Body of pancreas (tissue), 4 donors: ENCODE measurements around the gene PYM1.

Experiments used
- POLR2A ChIP-seq, 3 donors: fragments of 450-650 bp; IDR thresholded peaks; one replicate each; pipeline ENCODE4 v1.6.1; 2016; ENCODE audit warnings: antibody characterized with exemption in 3 of 3, mild to moderate bottlenecking in 2 of 3
- TF ChIP-seq, protein P1 (sequence below), 7 experiments: fragments of 450-650 bp in 4 of 7; fragments of 200-600 bp in 3 of 7; sonication (generic) in 3 of 7; IDR thresholded peaks; one replicate each; pipeline ENCODE4 v1.5.1; 2016 to 2019; ENCODE audit warnings: antibody characterized with exemption in 7 of 7

DNA sequence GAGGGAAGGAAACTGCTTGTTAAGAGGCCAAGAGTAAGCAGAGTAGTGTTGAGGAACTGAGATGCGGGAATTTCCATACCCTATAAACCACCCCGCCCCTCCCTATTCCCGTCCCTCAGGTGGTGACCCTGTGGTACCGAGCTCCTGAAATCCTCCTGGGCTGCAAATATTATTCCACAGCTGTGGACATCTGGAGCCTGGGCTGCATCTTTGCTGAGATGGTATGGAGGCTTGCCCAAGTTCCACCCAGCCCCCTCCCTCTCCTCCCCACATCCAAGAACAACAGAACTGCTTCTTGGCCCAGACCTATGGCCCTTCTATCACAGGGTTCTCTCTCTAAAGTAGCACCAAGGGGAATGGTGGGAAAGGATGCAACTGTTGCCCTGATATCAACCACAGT lies 41.7 kb upstream of the PYM1 start:
- TF ChIP-seq, protein P1, sequence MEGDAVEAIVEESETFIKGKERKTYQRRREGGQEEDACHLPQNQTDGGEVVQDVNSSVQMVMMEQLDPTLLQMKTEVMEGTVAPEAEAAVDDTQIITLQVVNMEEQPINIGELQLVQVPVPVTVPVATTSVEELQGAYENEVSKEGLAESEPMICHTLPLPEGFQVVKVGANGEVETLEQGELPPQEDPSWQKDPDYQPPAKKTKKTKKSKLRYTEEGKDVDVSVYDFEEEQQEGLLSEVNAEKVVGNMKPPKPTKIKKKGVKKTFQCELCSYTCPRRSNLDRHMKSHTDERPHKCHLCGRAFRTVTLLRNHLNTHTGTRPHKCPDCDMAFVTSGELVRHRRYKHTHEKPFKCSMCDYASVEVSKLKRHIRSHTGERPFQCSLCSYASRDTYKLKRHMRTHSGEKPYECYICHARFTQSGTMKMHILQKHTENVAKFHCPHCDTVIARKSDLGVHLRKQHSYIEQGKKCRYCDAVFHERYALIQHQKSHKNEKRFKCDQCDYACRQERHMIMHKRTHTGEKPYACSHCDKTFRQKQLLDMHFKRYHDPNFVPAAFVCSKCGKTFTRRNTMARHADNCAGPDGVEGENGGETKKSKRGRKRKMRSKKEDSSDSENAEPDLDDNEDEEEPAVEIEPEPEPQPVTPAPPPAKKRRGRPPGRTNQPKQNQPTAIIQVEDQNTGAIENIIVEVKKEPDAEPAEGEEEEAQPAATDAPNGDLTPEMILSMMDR (IDR thresholded peaks at IDR 0.05) = no peak
- no peak for TF ChIP-seq POLR2A (IDR thresholded peaks at IDR 0.05)
